HG03064 (cell line): Measurements from ENCODE around the gene CPA3.

Source experiments
- ATAC-seq: cut with Tn5 transposase; IDR thresholded peaks from one replicate; pipeline ENCODE4 v1.9.1; 2021; ENCODE audit warnings: low read depth; ENCODE audit not compliant: unreplicated experiment

Gene CPA3

GRCh38 chr3:148856384-148856783 lies 8.7 kb upstream of the CPA3 start:
- ATAC-seq, result no peak

DNA sequence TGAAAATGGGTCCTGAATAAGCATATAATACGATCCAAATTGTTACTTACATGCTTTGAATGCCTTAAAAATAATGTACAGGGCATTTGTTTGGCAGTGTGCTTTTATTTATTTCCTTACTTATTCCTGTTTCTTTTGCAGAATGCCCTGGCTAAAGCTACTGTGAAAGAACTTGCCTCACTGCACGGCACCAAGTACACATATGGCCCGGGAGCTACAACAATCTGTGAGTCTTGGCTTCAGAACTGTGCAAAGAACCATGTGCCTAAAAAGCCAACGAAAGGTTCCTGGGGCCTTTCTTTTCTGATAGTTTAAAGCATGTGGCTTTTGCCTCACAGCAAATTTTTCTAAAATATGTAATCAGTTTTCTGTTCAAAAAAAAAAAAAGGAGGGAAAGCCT lies 7.8 kb upstream of the CPA3 start:
- no peak for ATAC-seq

DNA sequence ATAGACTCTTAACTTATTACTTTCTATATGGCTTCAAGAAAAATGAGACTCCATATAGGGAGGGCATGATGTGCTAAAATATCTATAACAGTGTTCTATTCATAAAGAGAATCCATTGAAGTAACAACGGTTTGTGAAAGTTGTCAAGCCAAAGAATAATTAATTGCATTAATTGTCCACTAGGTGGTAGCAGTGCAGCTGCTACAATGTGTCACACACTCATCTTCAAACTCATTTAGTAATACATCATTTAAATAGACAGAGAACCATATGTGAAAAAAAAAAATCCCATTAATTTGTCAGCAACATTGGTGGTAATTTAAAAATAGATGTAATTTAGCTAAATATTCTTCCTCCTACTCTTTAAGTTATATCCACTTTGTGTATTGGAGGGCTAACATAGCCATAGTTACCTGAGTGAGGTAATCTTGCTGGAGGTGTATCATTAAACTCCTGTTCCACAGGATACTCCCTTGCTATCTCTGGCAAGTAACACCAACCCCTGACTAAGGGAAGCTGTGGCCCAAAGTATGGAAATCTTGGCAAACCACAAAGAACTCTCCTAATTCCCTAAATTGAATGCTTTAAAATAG lies 3.7 kb upstream of the CPA3 start:
- peak; percentile 75 for ATAC-seq

- ATAC-seq, result no peak
These were observed 1.8 kb upstream of the CPA3 start for GRCh38 chr3:148863297-148863696.

GRCh38 chr3:148863814-148864213 lies 1.3 kb upstream of the CPA3 start:
- no peak for ATAC-seq

- no peak for ATAC-seq
These were observed 1.2 kb downstream of the CPA3 start for GRCh38 chr3:148866261-148866660.

GRCh38 chr3:148873270-148873927 lies 8.3 kb downstream of the CPA3 start:
- no peak for ATAC-seq

GRCh38 chr3:148873977-148874376 lies 8.9 kb downstream of the CPA3 start:
- ATAC-seq, result no peak

- no peak for ATAC-seq
These were observed 13.0 kb downstream of the CPA3 start for GRCh38 chr3:148878095-148878494.

- ATAC-seq, result no peak
These were observed 14.2 kb downstream of the CPA3 start for GRCh38 chr3:148879256-148879655.

- no peak for ATAC-seq
These were observed 15.6 kb downstream of the CPA3 start for GRCh38 chr3:148880681-148881080.

- no peak for ATAC-seq
These were observed 16.2 kb downstream of the CPA3 start for GRCh38 chr3:148881286-148881685.

DNA sequence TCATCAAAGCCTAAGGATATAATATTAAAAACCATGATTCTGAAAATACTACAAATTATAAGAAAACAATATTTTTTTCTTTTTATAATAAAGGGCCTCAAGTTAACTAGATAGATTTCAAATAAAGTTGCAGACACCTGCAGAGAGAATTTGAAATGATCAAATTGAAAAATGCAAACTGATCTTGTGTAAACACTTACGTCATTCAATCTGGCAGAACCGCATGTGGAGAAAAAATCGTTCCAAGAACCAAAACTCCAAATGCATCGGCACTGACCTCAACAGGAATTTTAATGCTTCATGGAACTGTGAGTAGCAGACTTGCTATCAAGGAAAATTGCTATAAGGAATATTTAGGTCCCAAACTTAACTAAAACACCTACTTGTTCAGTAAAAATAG lies 17.2 kb downstream of the CPA3 start:
- no peak for ATAC-seq

- ATAC-seq, result no peak
These were observed 18.1 kb downstream of the CPA3 start for GRCh38 chr3:148883163-148883562.

DNA sequence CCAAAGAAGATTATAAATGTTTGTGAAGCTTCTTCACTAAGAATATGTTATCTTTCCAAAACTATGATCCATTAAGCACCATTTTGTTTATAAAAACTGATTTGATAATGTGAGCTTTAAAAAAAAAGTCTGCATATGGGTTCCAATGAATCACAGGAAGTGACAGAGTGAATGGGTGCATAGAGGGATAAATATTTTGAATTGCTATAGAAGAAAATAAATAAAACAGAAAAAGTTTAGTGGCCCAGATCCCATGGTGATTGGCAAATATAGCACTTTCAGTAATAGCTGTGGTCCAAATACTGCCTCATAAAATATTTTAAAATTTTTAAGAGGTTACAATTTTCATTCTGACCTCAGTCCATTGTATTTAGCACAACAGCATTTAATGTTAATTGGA lies 19.2 kb downstream of the CPA3 start:
- no peak for ATAC-seq

- no peak for ATAC-seq
These were observed 24.7 kb downstream of the CPA3 start for GRCh38 chr3:148889828-148890227.

DNA sequence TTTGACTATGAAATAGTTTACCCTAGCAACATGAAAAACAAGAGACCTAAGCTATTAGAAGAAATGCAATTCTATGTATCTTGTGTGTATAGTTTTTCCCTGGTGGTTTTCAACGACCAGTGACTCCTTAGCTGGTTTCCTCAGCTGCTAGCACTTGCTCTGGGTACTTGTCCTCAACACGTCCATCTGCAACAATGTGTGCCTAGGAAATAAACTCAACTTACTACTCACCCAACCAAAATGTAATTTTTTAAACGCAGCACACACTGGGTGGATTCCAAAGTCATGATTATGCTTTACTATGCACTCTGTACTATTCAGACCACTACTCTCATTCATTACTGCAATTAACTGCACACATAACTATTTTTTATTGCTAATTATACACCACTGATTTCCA lies 31.0 kb downstream of the CPA3 start:
- no peak for ATAC-seq

DNA sequence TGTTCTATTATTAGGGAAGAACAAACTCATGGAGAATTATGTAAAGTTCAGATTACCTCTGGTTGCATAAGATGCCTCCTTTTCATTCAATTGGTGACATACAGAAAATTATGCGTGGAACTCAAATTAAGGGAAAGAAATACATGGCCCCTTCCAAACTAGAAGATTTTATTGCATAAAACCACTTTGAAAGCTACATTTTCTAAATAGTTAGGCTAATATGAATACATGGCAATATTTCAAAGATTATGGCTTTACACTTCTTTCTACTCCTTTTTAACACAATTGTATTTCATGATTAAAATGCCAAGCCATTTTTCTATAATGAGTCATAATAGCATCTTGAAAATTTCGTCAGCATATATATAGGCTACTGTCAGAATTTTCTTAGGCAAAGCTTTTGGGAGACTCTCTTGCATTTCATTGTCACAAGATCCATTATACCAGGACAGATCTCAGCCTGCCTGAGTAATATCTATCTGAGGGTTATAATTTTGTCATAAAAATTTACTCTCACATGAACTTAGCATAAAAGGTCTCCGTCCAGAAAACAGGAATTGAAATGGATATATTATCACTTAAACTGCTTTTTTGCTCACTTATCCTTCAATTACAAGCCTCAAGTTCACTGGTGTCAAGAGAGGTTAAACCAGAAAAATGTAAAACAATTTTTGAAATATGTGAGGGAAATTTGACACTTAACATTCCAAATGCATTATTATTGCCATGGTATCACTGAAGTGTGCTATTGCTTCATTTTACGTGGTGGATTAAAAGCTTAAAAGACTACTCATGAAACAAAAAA lies 37.1 kb downstream of the CPA3 start:
- ATAC-seq, result no peak

GRCh38 chr3:148903022-148903442 lies 37.9 kb downstream of the CPA3 start:
- ATAC-seq, result no peak

GRCh38 chr3:148903941-148904340 lies 38.8 kb downstream of the CPA3 start:
- no peak for ATAC-seq

DNA sequence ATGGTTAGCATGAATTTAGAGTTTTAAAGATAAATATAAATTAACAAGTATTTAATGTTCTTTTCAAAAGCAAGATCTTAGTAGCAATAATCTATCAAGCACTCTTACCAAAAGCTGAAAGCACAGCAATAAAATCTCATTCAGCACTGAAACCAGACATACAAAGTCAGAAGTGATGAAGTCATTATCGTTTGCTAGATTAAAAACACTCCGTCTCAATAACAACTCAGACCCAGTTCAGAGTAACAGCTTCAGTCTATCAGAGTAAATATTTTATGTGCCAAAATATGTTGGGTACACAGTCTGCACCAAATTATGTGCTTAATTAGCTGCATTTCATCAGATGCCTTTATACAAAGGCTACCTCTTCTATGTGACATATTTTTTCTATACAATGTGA lies 41.6 kb downstream of the CPA3 start:
- ATAC-seq, result no peak

DNA sequence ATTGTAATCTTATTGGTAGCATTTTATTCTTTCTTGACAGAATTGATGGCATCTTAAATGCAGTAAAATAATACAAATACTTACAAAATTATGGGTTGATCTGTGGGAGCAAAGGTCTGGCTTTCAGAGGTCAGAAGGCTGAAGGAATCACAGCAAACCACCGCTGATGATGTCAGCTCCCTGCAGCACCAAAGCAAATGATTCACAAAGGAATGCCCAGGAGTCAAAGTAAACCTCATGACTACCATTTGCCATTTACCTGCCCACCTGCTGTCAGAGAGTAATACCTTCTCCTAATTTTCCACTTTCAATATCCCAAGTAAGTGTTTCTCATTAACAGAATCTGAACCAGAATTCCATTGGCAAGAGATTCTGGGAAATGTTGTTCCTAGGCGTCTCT lies 46.1 kb downstream of the CPA3 start:
- ATAC-seq, result no peak
